HG02973 (cell line): ENCODE results near the gene ABI3BP.

Experiments used
- ATAC-seq: cut with Tn5 transposase; IDR thresholded peaks from one replicate; pipeline ENCODE4 v1.9.1; 2021; ENCODE audit warnings: moderate library complexity; ENCODE audit not compliant: unreplicated experiment

ABI3BP gene

DNA sequence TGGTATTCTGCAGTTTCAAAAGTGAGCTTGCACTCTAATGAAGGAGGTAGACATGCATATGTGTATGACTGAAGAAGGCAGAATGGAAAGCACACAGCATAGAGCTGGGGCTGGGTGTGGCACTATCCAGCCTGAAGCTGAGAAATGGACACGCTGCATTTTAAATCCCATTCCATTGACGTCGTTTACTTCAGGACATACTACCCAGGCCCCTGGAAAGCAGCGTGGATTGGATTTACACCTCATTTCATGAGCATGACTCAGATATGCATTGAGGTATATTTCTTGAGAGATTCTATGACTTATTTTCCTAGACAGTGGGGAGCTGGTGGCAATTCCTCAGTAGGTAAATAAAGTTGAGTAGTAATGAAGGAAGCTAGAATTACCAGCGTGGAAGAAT lies 101.4 kb downstream of the ABI3BP start:
- ATAC-seq: no peak

DNA sequence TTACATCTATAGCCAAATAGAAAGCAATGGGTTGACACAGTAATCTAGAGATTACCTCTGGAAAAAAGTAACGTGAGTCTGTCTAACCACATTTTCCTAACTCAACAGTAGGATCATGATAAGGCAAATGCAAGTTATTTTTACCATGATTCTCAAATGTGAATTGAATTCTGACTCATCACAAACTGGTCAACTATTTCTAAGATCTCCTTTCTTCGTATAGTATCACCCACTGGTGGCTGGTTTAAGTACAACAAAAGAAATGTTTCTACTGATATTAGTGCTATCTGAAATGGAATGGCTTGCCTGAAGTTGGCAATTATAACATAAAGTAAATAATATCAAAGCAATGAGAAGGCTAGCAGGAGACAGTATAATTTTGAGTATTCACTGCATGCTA lies 102.2 kb downstream of the ABI3BP start:
- no peak for ATAC-seq

DNA sequence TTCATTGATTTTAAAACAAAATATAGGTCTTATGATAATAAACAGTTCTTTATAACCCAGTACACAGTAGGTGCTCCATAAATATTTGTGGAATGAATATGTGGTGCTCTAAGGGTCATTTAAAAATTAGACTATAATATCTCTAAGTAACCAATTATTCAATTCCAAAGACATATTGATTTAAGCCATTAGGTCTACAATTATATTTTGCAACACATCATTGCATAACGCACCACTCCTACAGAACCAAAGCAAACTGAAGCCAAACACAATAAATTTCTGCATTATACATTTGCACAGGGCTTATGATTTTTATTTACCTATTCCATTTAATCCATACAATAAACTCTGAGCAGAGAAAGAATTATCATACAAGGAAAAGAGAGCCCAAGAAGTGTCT lies 104.3 kb downstream of the ABI3BP start:
- no peak for ATAC-seq

DNA sequence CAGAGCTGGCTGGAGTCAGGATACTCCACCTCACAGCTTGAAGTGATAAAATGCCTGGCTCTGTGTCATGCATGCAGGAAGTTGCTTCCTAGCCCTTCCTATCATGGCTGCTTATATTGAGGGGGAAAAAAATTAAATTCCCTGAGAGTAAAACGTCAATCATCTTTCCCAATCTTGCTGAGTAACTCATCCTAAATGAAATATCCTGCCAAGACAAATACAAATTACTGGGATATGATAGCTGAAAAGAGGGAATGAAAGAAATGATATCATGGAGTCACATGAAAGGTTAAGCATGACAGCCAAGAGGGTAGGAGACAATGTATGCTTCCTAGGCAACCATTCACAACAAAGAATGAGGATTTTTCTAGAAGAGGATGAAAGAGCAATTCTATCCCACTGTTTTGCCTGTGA lies 110.6 kb downstream of the ABI3BP start:
- ATAC-seq: no peak

DNA sequence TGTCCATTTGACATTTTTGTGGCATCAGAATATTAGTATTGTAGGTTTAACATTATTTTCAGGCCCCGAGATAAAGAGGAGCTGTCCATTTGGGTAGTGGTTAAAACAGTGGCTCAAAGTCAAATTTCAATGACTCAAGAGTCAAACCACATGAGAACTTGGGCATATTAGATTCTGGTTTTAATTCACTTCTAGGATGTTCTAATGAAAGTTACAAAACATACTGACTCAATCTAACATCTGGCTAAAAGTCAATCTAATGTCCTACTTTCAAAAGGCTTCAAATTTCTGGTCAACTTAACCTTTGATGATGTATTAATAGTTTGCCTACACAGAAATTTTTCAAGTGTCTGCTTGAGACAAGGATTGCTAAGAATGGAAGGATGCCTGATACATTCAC lies 112.4 kb downstream of the ABI3BP start:
- no peak for ATAC-seq

DNA sequence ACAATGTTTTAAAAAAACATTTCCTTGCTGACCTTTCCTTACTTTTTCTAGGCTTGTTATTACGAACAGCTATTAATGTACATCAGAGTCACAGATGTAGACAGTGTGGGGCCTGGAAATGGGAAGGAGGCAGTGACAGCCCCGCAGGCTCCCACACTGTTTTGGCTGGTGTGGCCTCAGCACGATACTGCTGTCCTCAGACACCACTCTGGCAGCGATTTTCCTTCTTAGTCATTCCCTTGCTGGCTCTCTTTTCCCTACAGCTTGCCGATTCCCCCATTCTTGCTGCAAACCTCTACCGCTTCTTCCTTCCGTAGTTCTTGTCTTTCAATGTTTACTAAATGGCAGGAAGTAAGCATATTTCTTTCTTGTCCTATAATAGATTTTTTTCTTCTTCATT lies 113.1 kb downstream of the ABI3BP start:
- ATAC-seq: no peak

DNA sequence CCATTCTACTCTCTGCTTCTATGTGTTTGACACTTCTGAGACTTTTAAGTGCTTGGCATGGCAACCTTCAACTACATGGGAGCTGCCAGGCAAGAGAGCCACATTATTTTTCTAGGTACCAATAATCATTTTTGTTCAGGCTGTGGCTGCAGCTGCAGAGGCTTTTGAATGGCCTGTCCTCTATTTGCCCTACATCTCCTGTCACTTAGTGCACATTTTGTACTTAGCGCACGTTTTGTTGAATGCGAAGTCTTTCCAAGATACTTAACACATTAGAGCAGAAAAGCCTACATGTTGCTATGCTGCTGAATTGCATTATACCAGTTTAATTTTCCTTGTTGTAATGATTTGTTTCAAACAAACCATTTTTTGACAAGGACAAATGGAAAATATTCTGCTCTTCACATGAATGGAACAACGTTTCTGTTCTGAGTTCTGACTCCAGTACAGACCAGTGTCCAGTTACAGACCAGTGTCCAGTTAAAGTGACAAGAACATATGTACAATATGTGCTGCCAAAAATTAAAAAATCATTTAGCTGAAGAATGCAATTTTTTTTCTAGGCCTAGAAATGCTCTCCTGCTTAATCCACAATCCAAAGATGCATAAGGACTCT lies 113.9 kb downstream of the ABI3BP start:
- no peak for ATAC-seq

DNA sequence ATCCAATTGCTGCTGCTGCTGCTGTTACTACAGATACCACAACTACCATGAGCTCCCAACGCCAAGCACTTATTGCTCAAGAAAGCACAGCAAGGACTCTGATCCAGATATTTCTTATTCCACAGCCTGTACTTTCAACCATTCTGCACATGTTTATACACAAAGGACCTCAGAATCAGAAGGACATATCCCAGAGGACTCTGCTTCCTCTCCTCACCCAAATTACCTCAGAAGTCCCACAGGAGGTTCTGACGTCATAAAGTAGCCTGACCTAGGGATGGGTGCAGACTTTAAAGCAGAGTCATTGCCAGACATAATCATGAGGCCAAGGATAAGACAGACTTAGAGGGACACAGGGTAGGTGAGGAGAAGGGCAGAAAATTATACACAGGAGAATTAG lies 115.9 kb downstream of the ABI3BP start:
- no peak for ATAC-seq

DNA sequence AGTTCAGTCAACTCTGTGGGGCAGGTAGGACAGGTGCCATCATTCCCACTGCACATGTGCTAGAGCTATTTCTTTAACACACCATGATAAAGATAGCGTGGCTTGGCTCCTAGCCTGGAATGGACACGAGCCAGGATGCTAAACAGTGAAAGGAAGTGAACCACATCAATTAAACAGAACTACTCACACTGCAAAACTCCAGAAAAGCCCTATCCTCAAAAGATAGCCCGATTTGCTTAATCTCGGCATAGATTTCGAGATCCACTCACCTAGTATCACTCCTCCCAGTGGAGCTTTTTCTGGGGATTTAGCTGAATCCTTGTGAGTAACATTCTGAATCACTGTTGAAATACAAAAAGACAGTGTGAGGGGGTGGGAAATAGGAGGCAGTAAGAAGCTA lies 118.0 kb downstream of the ABI3BP start:
- no peak for ATAC-seq

DNA sequence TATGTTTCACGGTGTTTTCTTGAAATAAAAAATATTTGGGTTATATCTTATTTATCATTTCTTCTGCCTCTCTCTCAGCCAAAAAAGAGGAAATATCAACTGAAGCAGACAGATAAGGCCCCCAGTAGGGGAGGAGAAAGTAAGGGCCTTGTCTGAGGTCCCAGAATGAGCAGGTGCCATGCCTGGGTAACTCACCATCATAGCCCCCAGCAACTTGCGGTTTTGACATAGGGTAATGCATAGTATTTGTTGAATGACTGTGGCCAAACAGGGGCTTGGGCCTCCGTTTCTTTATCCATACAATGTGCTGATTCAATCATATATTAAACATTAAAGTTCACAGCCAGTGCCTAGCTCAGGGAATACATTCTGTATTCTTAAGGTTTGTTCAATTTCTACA lies 119.6 kb downstream of the ABI3BP start:
- ATAC-seq: no peak

DNA sequence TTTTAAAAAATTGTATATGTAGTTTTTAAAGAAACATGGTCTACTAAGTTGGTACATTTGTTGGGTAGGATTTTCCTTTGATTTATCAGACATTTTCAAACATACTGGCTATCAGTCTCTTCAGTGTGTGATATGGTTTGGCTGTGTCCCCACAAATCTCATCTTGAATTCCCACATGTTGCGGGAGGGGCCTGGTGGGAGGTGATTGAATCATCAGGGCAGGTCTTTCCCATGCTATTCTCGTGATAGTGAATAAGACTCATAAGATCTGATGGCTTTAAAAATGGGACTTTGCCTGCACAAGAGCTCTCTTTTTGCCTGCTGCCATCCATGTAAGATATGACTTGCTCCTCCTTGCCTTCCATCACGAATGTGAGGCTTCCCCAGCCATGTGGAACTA lies 121.9 kb downstream of the ABI3BP start:
- no peak for ATAC-seq

DNA sequence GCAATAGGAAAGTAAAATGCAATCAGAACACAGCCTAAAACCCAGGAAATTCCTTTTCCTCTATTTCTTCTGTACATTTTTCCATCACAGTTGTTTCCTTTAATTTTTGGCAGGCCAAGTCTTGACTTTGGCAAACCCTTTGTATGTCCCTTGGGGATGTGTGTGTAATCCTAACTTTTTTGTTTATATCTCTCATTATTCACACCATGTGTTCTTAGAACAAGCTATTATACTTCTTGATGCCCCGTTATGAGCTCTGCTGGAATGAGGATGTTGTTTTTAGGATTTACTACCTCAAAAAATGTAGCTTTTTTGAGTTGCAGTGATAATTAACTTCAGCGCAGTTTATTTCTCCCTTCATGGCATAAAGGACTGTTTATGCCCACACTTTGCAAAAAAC lies 123.4 kb downstream of the ABI3BP start:
- ATAC-seq: no peak

DNA sequence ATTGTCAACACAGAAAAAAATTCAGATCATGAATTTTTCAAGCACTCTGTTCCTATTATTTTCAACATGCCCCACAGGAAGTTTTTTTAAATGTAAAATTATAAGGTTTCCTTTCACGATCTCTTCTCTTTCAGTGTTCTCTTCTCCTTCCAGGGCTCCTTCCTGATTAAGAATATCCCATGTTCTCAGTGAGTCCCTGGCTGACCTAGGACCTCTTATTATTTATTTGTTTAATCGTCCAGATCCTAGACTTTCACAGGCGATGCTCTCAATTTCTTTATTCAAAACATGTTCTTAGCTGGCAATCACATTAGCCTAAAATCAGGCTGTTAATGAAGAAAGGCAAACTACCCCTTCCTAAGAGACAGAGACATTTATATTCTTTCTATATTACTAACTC lies 124.3 kb downstream of the ABI3BP start:
- ATAC-seq: no peak

DNA sequence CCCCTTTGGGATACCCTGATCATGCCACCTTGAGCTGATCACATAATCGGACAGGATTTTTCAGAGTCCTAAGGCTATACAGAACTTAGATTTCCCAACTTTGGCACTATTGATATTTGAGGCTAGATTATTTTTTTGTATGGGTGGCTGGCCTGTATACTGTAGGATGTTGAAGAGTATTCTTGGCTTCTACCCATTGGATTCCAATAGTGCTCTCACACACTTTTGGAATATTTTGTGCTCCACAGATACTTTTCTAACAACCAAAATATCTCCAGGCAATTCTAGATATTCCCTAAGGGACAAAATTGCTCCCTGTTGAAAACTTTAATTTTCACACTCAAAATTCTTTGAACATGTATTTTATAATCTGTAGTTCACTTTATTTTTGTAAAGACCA lies 125.1 kb downstream of the ABI3BP start:
- no peak for ATAC-seq

DNA sequence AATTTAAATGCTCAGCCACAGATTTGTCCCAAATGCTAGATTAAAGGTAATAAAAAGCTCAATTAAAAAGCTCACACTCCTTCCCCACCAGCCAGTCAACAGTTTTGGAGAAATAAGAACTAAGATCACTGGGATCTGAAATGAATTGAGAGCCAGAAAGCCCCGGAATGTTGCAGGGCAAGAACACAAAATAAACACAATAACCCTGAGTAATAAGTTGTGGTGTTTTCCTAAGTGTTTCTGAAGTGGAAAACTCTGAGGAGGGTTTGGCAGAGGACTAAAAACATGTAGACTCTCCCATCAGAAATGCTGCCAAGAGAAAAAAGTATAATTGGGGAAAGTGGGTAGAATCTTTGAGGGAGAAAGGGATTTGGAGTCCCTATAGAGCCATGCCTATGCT lies 127.8 kb downstream of the ABI3BP start:
- no peak for ATAC-seq

DNA sequence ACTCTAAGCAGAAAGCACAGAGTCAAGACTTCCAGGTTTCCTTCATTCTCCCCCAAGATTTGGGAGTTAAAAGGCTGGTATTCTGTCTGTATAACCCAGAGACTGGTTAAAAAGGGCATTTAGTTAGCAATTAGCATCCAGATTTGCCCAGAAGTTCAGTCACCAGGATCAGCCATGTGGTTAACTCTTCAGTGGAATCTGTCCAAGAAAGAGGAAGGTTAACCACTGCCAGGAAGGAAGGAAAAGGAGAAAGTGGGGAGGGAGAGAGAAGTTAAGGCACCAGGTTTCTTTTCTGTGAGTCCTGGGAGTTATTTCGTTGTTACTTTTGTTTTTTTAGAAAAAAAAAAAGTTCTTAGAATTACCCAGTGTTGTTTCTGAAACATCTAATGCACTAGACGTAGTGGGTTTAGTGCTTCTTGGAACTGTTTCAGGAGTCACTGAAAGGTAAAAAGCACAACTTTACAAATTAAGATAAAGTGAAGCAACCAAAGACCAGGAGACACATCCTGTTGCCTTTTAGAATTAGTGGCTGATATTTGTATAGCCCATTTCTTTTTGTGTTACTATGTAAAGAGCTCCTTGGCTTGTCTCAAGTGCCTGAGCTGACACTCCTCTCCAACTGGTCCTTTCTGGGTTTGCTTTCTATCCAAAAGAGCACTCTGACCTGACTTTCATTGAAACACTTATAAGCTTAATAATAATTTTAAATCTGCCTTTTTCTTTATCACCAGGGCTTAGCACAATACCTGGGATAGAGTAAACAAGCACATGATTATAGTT lies 128.6 kb downstream of the ABI3BP start:
- no peak for ATAC-seq

DNA sequence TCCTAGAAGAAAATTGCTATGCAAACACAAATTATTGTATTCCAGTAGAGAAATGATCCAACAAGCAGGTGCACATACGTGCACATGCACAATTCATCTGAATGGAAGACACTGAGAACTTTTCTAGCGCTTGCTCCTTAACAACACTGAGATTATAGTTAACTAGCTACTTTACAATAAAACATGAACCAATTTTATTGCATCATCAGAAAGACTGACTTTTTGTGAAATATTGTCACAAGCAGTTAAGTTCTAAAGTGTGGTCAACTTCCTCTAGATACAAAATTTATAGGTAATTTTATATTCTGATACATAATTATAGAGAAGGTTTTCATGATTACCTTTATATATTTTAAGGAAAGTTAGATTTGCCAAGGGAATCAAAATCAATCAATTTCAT lies 135.4 kb downstream of the ABI3BP start:
- no peak for ATAC-seq

DNA sequence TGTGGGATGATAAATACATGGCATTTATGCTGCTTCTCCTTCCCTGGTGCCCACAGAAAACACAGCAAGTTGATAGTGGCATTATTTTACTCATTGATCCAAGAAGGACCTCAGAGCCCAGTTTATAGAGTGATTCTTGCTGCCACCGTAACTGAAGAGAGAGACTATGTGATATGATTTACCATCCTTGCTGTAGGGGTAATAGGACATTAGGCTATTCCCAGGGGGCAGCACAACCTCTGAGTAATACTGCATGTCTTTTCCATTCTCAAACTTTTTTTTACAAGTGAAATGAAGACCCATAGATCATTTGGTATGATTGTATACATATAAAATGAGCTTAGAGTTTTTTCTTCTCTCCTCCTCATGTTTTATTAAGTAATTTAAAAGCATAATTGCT lies 136.4 kb downstream of the ABI3BP start:
- ATAC-seq: no peak

DNA sequence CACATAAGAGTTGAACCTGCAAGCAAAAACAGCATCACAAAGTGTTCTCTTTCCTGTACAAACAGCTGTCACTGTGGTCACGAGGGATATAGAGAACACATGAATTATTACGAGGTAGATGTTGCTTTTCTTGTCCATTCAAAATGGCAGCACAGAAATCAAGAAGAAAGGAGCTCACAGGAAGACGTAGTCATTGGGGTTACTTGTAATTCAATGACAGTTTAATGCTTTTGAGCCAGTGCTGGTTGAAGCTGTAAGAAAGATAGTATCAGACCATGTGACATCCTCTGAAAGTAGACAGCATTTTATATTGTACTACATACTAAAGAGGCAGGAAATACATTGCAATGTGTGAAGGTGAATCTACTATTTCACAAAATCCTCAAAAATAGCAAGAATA lies 140.4 kb downstream of the ABI3BP start:
- no peak for ATAC-seq

DNA sequence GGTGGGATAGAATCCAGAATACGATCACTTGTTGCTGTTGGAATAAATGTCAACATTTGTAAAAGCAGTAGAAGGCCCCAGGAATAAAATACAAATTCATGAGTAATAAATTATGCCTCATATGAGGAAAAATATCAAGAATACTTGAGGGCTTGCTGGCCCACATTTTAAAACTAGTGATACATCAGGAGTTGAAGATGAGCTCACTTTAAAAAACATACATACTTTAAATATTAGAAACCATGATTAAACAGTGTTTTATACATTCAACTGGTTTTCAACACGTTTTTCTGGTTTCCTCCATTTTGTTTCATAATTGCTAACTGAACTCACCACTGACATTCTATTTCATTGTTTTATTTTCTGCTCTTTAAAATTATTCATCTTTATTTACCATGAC lies 142.5 kb downstream of the ABI3BP start:
- no peak for ATAC-seq

DNA sequence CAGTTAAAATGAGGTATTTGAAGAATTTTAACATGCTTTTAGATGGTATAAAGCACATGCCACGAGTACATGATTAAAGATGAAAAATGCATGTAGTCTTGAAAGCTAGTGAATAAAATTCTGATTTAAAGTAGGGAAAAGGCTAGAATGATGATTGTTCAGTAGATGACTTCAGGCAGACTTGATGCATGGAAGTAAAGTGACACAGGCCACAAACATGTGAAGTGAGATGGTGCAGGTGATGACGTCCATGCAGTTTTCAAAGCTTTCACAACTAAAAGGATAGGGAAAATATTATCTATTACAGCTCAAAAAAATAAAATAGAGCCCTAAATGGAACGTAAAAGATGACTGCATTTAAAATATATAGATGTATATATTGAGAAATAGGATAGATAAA lies 143.1 kb downstream of the ABI3BP start:
- no peak for ATAC-seq

DNA sequence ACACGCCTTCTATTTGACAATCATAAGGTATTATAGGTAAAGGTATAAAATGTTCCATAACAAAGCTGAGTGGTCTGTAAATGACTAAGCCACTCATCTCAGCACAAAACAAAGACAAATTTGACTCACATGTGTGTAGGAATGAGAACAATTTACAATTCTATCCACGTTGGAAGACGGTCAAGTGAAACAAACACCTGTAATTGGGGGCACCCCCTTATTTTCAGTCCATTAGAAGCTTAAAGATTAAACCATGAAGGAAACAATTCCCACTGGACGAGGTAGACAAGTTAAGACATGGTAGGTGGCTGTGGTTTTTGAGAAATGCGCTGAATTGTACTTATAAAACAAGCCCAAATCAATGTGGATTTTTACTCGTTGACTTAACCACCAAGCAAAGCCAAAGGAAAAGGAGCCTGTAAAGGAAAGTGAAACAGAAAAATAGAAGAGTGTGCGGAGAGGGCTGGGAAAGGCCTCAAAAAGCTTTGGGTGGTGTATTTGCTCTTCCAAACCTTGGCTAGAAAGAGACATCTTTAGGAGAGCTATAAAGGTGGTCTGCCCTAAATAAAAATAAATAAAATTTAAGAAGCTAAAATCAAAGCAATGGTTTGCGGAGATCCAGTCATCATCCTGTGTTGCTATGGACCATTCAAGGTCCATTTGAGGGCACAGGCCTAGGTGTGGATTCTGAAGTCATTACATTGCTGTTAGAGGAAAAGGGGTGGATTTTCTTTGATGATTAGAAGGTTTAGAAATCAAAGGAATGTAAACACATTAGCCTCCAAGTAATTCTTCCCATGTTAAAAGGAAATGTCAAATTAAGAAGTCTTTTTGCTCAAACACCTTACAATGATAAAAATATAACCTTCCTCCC lies 148.9 kb downstream of the ABI3BP start:
- ATAC-seq: no peak
